ENCODE data around the gene ZBTB7C. TPM values are rescaled to one million over a fixed set of nuclear protein-coding genes. Genes with fewer than 3 reads are reported as not detected.

The ZBTB7C gene
- total and polyA plus RNA-seq, 2 of the 4 experiments (the other 2 are of a cell fraction), result not detected

DNA sequence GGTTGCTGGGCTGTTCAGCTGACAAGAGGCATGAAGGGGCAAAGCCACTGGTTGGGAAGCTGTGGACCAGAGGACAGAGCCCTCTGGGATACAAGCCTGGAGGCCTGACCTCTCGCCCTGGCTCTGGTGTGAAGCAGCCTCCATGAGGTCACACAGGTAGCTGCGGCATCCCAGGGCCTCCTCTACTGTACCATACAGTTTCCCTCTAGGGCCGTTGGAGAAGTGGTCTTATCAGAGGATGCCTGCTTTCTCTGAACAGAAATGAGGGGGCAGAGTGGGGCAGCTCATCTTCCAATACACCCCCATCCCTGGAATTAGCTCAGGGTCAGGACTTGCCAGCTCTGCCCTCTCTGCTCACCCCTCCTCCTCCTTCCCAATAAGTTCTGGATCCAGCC, 343.6 kb downstream of the ZBTB7C start:
- TF ChIP-seq, protein P1, sequence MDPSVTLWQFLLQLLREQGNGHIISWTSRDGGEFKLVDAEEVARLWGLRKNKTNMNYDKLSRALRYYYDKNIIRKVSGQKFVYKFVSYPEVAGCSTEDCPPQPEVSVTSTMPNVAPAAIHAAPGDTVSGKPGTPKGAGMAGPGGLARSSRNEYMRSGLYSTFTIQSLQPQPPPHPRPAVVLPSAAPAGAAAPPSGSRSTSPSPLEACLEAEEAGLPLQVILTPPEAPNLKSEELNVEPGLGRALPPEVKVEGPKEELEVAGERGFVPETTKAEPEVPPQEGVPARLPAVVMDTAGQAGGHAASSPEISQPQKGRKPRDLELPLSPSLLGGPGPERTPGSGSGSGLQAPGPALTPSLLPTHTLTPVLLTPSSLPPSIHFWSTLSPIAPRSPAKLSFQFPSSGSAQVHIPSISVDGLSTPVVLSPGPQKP (IDR thresholded peaks at IDR 0.05; ENCODE audit: borderline replicate concordance, low read depth, low read length), result no peak
- TF ChIP-seq, protein P2, sequence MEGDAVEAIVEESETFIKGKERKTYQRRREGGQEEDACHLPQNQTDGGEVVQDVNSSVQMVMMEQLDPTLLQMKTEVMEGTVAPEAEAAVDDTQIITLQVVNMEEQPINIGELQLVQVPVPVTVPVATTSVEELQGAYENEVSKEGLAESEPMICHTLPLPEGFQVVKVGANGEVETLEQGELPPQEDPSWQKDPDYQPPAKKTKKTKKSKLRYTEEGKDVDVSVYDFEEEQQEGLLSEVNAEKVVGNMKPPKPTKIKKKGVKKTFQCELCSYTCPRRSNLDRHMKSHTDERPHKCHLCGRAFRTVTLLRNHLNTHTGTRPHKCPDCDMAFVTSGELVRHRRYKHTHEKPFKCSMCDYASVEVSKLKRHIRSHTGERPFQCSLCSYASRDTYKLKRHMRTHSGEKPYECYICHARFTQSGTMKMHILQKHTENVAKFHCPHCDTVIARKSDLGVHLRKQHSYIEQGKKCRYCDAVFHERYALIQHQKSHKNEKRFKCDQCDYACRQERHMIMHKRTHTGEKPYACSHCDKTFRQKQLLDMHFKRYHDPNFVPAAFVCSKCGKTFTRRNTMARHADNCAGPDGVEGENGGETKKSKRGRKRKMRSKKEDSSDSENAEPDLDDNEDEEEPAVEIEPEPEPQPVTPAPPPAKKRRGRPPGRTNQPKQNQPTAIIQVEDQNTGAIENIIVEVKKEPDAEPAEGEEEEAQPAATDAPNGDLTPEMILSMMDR (conservative IDR thresholded peaks at IDR 0.05; ENCODE audit: low read depth, low read length), result no peak
- no peak for TF ChIP-seq CEBPB (IDR thresholded peaks at IDR 0.05; ENCODE audit: low read depth, low read length)
- no peak for TF ChIP-seq FOS (IDR thresholded peaks at IDR 0.05; ENCODE audit: low read depth, low read length)
- Histone ChIP-seq H2AFZ (replicated peaks; ENCODE audit: low read length, poor library complexity) (no peak overlapping the region), H4K91ac (ENCODE audit: insufficient read depth, low read depth, low read length) (no peak overlapping the region), H2AK5ac (ENCODE audit: low read depth, low read length) (no peak overlapping the region), H2AK9ac (replicated peaks; ENCODE audit: low read depth, low read length, poor library complexity) (no peak overlapping the region), H4K5ac (ENCODE audit: low read depth, low read length) (no peak overlapping the region), H3K4me2 (ENCODE audit: low read depth, low read length) (no peak overlapping the region), H2BK20ac (ENCODE audit: low read depth, low read length) (no peak overlapping the region), H3K79me1 (ENCODE audit: low read depth in 1 of 2, low read length in 2 of 2) (no peaks in the 10 kb centered on the region), H3K56ac (ENCODE audit: extremely low read depth, insufficient read depth, low read length) (no peak overlapping the region), H3K9ac (ENCODE audit: low read depth, low read length) (no peak overlapping the region), H3K18ac (ENCODE audit: low read depth, low read length) (no peak overlapping the region), H3K4ac (ENCODE audit: low read depth, low read length) (no peak overlapping the region), H3K27ac (ENCODE audit: insufficient read depth, low read length) (no peak overlapping the region), H3K36me3 (ENCODE audit: control insufficient read depth, insufficient read depth, low read length) (no peaks in the 10 kb centered on the region), H3K27me3 (ENCODE audit: control insufficient read depth, insufficient read depth, low read length) (peaks cover 4% of the 10 kb centered on the region), H3K14ac (replicated peaks; ENCODE audit: low read depth, low read length) (no peak overlapping the region), H4K20me1 (ENCODE audit: insufficient read depth, low read length) (no peaks in the 10 kb centered on the region), H2BK5ac (ENCODE audit: low read depth, low read length, poor library complexity, severe bottlenecking) (no peak overlapping the region), H2BK15ac (ENCODE audit: low read depth, low read length) (no peak overlapping the region), H4K8ac (ENCODE audit: low read depth in 2 of 2, low read length in 2 of 2) (no peak overlapping the region), H3K9me3 (ENCODE audit: control insufficient read depth, insufficient read depth, low read length) (no peaks in the 10 kb centered on the region), H3K4me3 (ENCODE audit: insufficient read depth, low read depth, low read length) (no peak overlapping the region), H3K9me1 (ENCODE audit: insufficient read depth, low read length) (no peaks in the 10 kb centered on the region), H2BK120ac (ENCODE audit: low read depth, low read length) (no peak overlapping the region), H3K23ac (ENCODE audit: low read depth, low read length) (no peak overlapping the region), H3K4me1 (ENCODE audit: control insufficient read depth, insufficient read depth, low read length) (no peaks in the 10 kb centered on the region)
- POLR2A ChIA-PET (ENCODE audit: unreplicated experiment), result no interaction called here
- dilution Hi-C loops (cut with HindIII; ENCODE audit: low sequenced_read_pairs, unreplicated experiment), result no loop called here
- WGBS, 2 experiments (ENCODE audit: extremely low coverage in 2 of 2, insufficient read length in 1 of 2), result no CpG with 5 or more reads among the region's 3 CpGs
- ATAC-seq (ENCODE audit: low read depth) (no peak), DNase-seq (no peak)
- in situ Hi-C loops (cut with MboI; ENCODE audit: low sequenced_read_pairs), result no loop called here
- intact Hi-C loops (cut with micrococcal nuclease), result no loop called here
- BruUV-seq (replicated peaks), result no TSS peak
- CTCF ChIA-PET, result no interaction called here
